CD14-positive monocyte (primary cell): ENCODE results near the gene VAMP7. TPM values are rescaled to one million over a fixed set of nuclear protein-coding genes. Genes with fewer than 3 reads are reported as not detected.

Source experiments
- DNase-seq, 3 donors: peaks; one replicate each; pipeline ENCODE4 v3.0.0-alpha.2; 2011 to 2022
- H2AFZ ChIP-seq: 2 replicates; pipeline ENCODE4 v1.6.0; 2012; ENCODE audit warnings: mild to moderate bottlenecking, low read depth, low read length, inconsistent platforms; ENCODE audit not compliant: insufficient read depth, poor library complexity, severe bottlenecking
- H3K27ac ChIP-seq, 2 donors: 1 replicate in 1 of 2; 2 replicates in 1 of 2; pipeline ENCODE4 v1.5.1; 2012 to 2013; ENCODE audit warnings: low read length in 2 of 2, control low read depth in 1 of 2, inconsistent platforms in 1 of 2, low read depth in 1 of 2, mild to moderate bottlenecking in 1 of 2
- H3K27me3 ChIP-seq, 2 donors: one replicate each; pipeline versions ENCODE4 v1.6.0 to v1.6.1; 2011 to 2013; ENCODE audit warnings: low read length in 2 of 2; ENCODE audit not compliant: control insufficient read depth in 2 of 2, insufficient read depth in 2 of 2
- H3K36me3 ChIP-seq, 2 donors: replicated peaks in 1 of 2; 1 replicate in 1 of 2; 2 replicates in 1 of 2; pipeline versions ENCODE4 v1.5.1 to v1.6.1; 2012 to 2013; ENCODE audit warnings: low read length in 2 of 2, control low read depth in 1 of 2, inconsistent platforms in 1 of 2, mild to moderate bottlenecking in 1 of 2; ENCODE audit not compliant: insufficient read depth in 2 of 2, control insufficient read depth in 1 of 2
- H3K4me1 ChIP-seq, 2 donors: 1 replicate in 1 of 2; 2 replicates in 1 of 2; pipeline versions ENCODE4 v1.5.1 to v1.6.1; 2012 to 2013; ENCODE audit warnings: low read length in 2 of 2, control low read depth in 1 of 2, inconsistent platforms in 1 of 2, mild to moderate bottlenecking in 1 of 2, moderate library complexity in 1 of 2; ENCODE audit not compliant: insufficient read depth in 2 of 2, control insufficient read depth in 1 of 2
- H3K4me2 ChIP-seq: replicated peaks from 2 replicates; pipeline ENCODE3; 2012; ENCODE audit warnings: low read length, moderate library complexity, mild to moderate bottlenecking; ENCODE audit not compliant: poor library complexity, severe bottlenecking; ENCODE audit errors: extremely low read depth
- H3K4me3 ChIP-seq, 3 experiments: fragments of 200-600 bp in 1 of 3; sonication (generic) in 1 of 3; replicated peaks in 1 of 3; 1 replicate in 2 of 3; 2 replicates in 1 of 3; pipeline ENCODE4 v1.5.1; 2011 to 2013; ENCODE audit warnings: low read length in 3 of 3, mild to moderate bottlenecking in 3 of 3, control low read depth in 2 of 3, low read depth in 2 of 3, inconsistent platforms in 1 of 3, moderate library complexity in 1 of 3
- H3K79me2 ChIP-seq: 2 replicates; pipeline ENCODE4 v1.6.0; 2012; ENCODE audit warnings: mild to moderate bottlenecking, control low read depth, inconsistent platforms, low read length, moderate library complexity; ENCODE audit not compliant: insufficient read depth
- H3K9ac ChIP-seq: 2 replicates; pipeline ENCODE4 v1.6.0; 2017; ENCODE audit warnings: low read length, mild to moderate bottlenecking; ENCODE audit not compliant: insufficient read depth, poor library complexity, severe bottlenecking
- H3K9me3 ChIP-seq, 2 donors: replicated peaks in 1 of 2; 1 replicate in 1 of 2; 2 replicates in 1 of 2; pipeline versions ENCODE4 v1.5.1 to v1.6.1; 2012 to 2013; ENCODE audit warnings: low read length in 2 of 2, control low read depth in 1 of 2; ENCODE audit not compliant: control insufficient read depth in 1 of 2, insufficient read depth in 1 of 2
- H4K20me1 ChIP-seq: 2 replicates; pipeline ENCODE4 v1.6.0; 2012; ENCODE audit warnings: mild to moderate bottlenecking, low read length, control low read depth, moderate library complexity; ENCODE audit not compliant: insufficient read depth
- H3K27ac Mint-ChIP-seq, 7 donors: one replicate each; pipeline ENCODE4 v1.8.0; 2020; ENCODE audit warnings: mild to moderate bottlenecking in 7 of 7, mixed read lengths in 7 of 7, moderate library complexity in 6 of 7, inconsistent platforms in 2 of 7
- H3K27me3 Mint-ChIP-seq, 3 donors: one replicate each; pipeline ENCODE4 v1.8.0; 2021 to 2022; ENCODE audit warnings: low read depth in 3 of 3, mild to moderate bottlenecking in 3 of 3, mixed read lengths in 3 of 3, moderate library complexity in 3 of 3, inconsistent platforms in 1 of 3
- H3K36me3 Mint-ChIP-seq, 2 donors: one replicate each; pipeline ENCODE4 v1.8.0; 2020; ENCODE audit warnings: mixed read lengths in 2 of 2, inconsistent platforms in 1 of 2, mild to moderate bottlenecking in 1 of 2
- H3K4me1 Mint-ChIP-seq: one replicate; pipeline ENCODE4 v1.8.0; 2020; ENCODE audit warnings: mild to moderate bottlenecking, mixed read lengths
- H3K4me3 Mint-ChIP-seq, 2 donors: one replicate each; pipeline ENCODE4 v1.8.0; 2020; ENCODE audit warnings: mild to moderate bottlenecking in 2 of 2, mixed read lengths in 2 of 2, moderate library complexity in 1 of 2
- H3K9me3 Mint-ChIP-seq, 7 donors: one replicate each; pipeline ENCODE4 v1.8.0; 2020 to 2022; ENCODE audit warnings: mixed read lengths in 7 of 7, mild to moderate bottlenecking in 6 of 7, moderate library complexity in 6 of 7, inconsistent platforms in 2 of 7
- CTCF ChIP-seq: fragments of 200-600 bp; IDR thresholded peaks from one replicate; pipeline ENCODE4 v1.8.0; 2022; ENCODE audit warnings: antibody characterized with exemption, mild to moderate bottlenecking
- WGBS: methylation state at CpG from one replicate; pipeline ENCODE4 v1.1.5; 2013; ENCODE audit warnings: missing lambda C conversion rate; ENCODE audit not compliant: insufficient coverage; 5-methylcytosine and 5-hydroxymethylcytosine counted together
- intact Hi-C, 2 donors: fragments of 100-400 bp; cut with micrococcal nuclease; formaldehyde crosslinking; loops; one replicate each; pipeline versions ENCODE4 v1.15.0 to v1.15.1; 2023
- polyA plus RNA-seq, 3 donors: library from polyadenylated mRNA; depleted of rRNA in 1 of 3; unstranded in 2 of 3; stranded (reverse) in 1 of 3; fragments of 300-500 nt in 2 of 3; fragments of >200 nt in 1 of 3; fragmentation: Illumina TruSeq in 2 of 3; gene quantifications; 1 replicate in 2 of 3; 2 replicates in 1 of 3; pipeline ENCODE4 v1.2.3, GENCODE V29; 2012 to 2021

Gene VAMP7
- polyA plus RNA-seq, 3 donors = 17.9 to 88.8 (median 67.5) TPM

DNA sequence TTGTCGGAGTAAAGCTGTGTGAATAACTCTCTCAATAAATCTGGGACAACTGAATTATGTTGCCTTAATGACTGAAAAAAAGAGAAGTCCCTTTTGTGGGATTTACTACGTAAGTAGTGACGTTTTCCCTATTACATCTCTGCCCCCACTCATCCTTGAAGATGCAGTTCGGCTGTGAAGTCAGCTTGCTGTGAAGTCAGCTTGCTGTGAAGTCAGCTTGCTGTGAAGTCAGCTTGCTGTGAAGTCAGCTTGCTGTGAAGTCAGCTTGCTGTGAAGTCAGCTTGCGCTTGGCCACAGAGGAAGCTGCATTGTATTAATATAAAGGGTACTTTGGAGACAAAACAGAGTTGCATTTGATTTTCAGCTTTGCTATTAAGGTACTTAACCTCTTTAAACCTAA is 8.0 kb upstream of the VAMP7 start:
- Histone ChIP-seq H3K27ac (no peak overlapping the region), H4K20me1 (no peaks in the 10 kb centered on the region), H3K4me1 (no peaks in the 10 kb centered on the region), H3K9ac (no peak overlapping the region), H3K36me3 (no peaks in the 10 kb centered on the region), H3K27me3 (peaks cover 0 to 12% of the 10 kb centered on the region in 2 donors), H3K4me2 (no peak overlapping the region), H3K4me3 (no peak overlapping the region), H2AFZ (no peak overlapping the region), H3K79me2 (no peaks in the 10 kb centered on the region), H3K9me3 (peaks cover under 1 to 8% of the 10 kb centered on the region in 2 donors)
- Mint-ChIP-seq H3K36me3 (no peaks in the 10 kb centered on the region), H3K4me3 (no peak overlapping the region), H3K27me3 (peaks cover 11 to 13% (median 11%) of the 10 kb centered on the region in 3 donors), H3K9me3 (peaks cover 1 to 11% (median 4%) of the 10 kb centered on the region in 7 donors), H3K27ac (no peak overlapping the region), H3K4me1 (peaks cover 14% of the 10 kb centered on the region)
- 33% methylated on average over 1 of the region's 5 CpGs for WGBS
- peak in 1 of 3 donors; percentile 30 for DNase-seq
- TF ChIP-seq CTCF = no peak
- intact Hi-C loops = no loop called here

GRCh38 chrX:155874571-155875244 is 6.4 kb upstream of the VAMP7 start:
- Histone ChIP-seq H4K20me1 (no peaks in the 10 kb centered on the region), H3K9me3 (peaks cover 0 to 6% of the 10 kb centered on the region in 2 donors), H3K4me2 (peak overlapping the region; percentile 37), H3K4me1 (no peaks in the 10 kb centered on the region), H3K27me3 (peaks cover 0 to 12% of the 10 kb centered on the region in 2 donors), H3K9ac (no peak overlapping the region), H3K4me3 (peak overlapping the region in 2 of 3 experiments; percentile 1 to 15), H3K36me3 (no peaks in the 10 kb centered on the region), H2AFZ (peak overlapping the region; percentile 27), H3K27ac (no peak overlapping the region), H3K79me2 (no peaks in the 10 kb centered on the region)
- H3K4me1 Mint-ChIP-seq = peaks cover 14% of the 10 kb centered on the region
- H3K9me3 Mint-ChIP-seq = peaks cover 0 to 6% (median 1%) of the 10 kb centered on the region in 7 donors
- H3K27me3 Mint-ChIP-seq = peaks cover 11 to 13% (median 11%) of the 10 kb centered on the region in 3 donors
- TF ChIP-seq CTCF = no peak
- no peaks in the 10 kb centered on the region for H3K36me3 Mint-ChIP-seq
- DNase-seq = no peak
- intact Hi-C loops = no loop called here
- no peak overlapping the region for H3K27ac Mint-ChIP-seq
- H3K4me3 Mint-ChIP-seq = peak overlapping the region; percentile 67 to 88
- 46% methylated on average over 25 of the region's 31 CpGs for WGBS
